HG02642 (cell line): ENCODE measurements around the gene ANO2.

Experiments
- ATAC-seq: cut with Tn5 transposase; IDR thresholded peaks from one replicate; pipeline ENCODE4 v1.9.1; 2021; ENCODE audit warnings: mild to moderate bottlenecking; ENCODE audit not compliant: unreplicated experiment, poor library complexity

Gene ANO2

GRCh38 chr12:5965950-5966383, 20.9 kb upstream of the ANO2 start:
- ATAC-seq = peak; percentile 44

GRCh38 chr12:5964913-5965900, 20.1 kb upstream of the ANO2 start:
- ATAC-seq = no peak

- no peak for ATAC-seq
Measured at GRCh38 chr12:5963515-5963914, 18.5 kb upstream of the ANO2 start.

- no peak for ATAC-seq
Measured at GRCh38 chr12:5960783-5961182, 15.7 kb upstream of the ANO2 start.

GRCh38 chr12:5956987-5957386, 11.9 kb upstream of the ANO2 start:
- ATAC-seq = no peak

- no peak for ATAC-seq
Measured at GRCh38 chr12:5954661-5955060, 9.6 kb upstream of the ANO2 start.

- no peak for ATAC-seq
Measured at GRCh38 chr12:5953835-5954586, 9.0 kb upstream of the ANO2 start.

GRCh38 chr12:5952031-5952430, 7.0 kb upstream of the ANO2 start:
- ATAC-seq = no peak

GRCh38 chr12:5948696-5949095, 3.6 kb upstream of the ANO2 start:
- no peak for ATAC-seq

- no peak for ATAC-seq
Measured at GRCh38 chr12:5947006-5947405, 1.9 kb upstream of the ANO2 start.

GRCh38 chr12:5946388-5946787, 1.3 kb upstream of the ANO2 start:
- ATAC-seq = no peak

- no peak for ATAC-seq
Measured at GRCh38 chr12:5944688-5945070, 380 bp downstream of the ANO2 start.

GRCh38 chr12:5944053-5944452, 1.0 kb downstream of the ANO2 start:
- no peak for ATAC-seq

GRCh38 chr12:5941907-5942306, 3.2 kb downstream of the ANO2 start:
- no peak for ATAC-seq

GRCh38 chr12:5927732-5928516, 17.1 kb downstream of the ANO2 start:
- no peak for ATAC-seq

GRCh38 chr12:5925646-5926045, 19.4 kb downstream of the ANO2 start:
- ATAC-seq = no peak

GRCh38 chr12:5924342-5924741, 20.7 kb downstream of the ANO2 start:
- no peak for ATAC-seq

GRCh38 chr12:5923751-5924150, 21.3 kb downstream of the ANO2 start:
- ATAC-seq = no peak

- ATAC-seq = no peak
Measured at GRCh38 chr12:5923043-5923605, 21.9 kb downstream of the ANO2 start.
